LNCaP clone FGC (cell line): Measurements from ENCODE around the gene MMAA.
"Not testable (repeated sequence)": the region's sequence is repeated elsewhere in the genome, so short reads cannot be mapped to it uniquely, and the experiment has no call there.

Experiments used
- DNase-seq: peaks from one replicate; pipeline ENCODE4 v3.0.0-alpha.2; 2011; ENCODE audit warnings: low read depth
- H3K4me3 ChIP-seq: 2 replicates; pipeline ENCODE4 v1.5.1; 2011; ENCODE audit warnings: mild to moderate bottlenecking, low read depth, low read length, control low read depth
- CTCF ChIP-seq: IDR thresholded peaks from 2 replicates; pipeline ENCODE4 v1.5.1; 2012; ENCODE audit warnings: mild to moderate bottlenecking; ENCODE audit not compliant: control insufficient read depth, insufficient read depth; ENCODE audit errors: extremely low read depth

The MMAA gene

GRCh38 chr4:145639186-145639698, 20.1 kb downstream of the MMAA start:
- TF ChIP-seq CTCF: no peak
- DNase-seq: no peak
- H3K4me3 ChIP-seq: no peak overlapping the region

GRCh38 chr4:145640236-145640635, 21.1 kb downstream of the MMAA start:
- H3K4me3 ChIP-seq, DNase-seq: not testable (repeated sequence)

- no peak for TF ChIP-seq CTCF
- no peak overlapping the region for H3K4me3 ChIP-seq
- DNase-seq: no peak
Measured at GRCh38 chr4:145643295-145643694, 24.1 kb downstream of the MMAA start.

- no peak for DNase-seq
- H3K4me3 ChIP-seq: no peak overlapping the region
- TF ChIP-seq CTCF: no peak
Measured at GRCh38 chr4:145644699-145645098, 25.5 kb downstream of the MMAA start.

GRCh38 chr4:145656156-145656555, 37.0 kb downstream of the MMAA start:
- no peak overlapping the region for H3K4me3 ChIP-seq
- no peak for TF ChIP-seq CTCF
- DNase-seq: no peak

GRCh38 chr4:145660064-145660463, 40.9 kb downstream of the MMAA start:
- no peak for DNase-seq
- no peak overlapping the region for H3K4me3 ChIP-seq
- no peak for TF ChIP-seq CTCF

- no peak for DNase-seq
- no peak overlapping the region for H3K4me3 ChIP-seq
Measured at GRCh38 chr4:145663194-145663593, 44.0 kb downstream of the MMAA start.

More at GRCh38 chr4:145663194-145663593, 44.0 kb downstream of the MMAA start:
- TF ChIP-seq CTCF: no peak
